ENCODE measurements around the gene UCK1.
A peak's percentile ranks its signal among the peaks of the same experiment; 100 is the strongest.

The UCK1 gene

GRCh38 chr9:131537946-131538345 is 6.9 kb upstream of the UCK1 start:
- ATAC-seq = no peak
- H3K4me1 Mint-ChIP-seq = peaks cover 17% of the 10 kb centered on the region
- H3K9me3 Mint-ChIP-seq = peaks cover 3% of the 10 kb centered on the region
- no peak overlapping the region for H3K4me3 Mint-ChIP-seq
- no peak for DNase-seq (ENCODE audit: low spot score in 2 of 2)
- no peak overlapping the region for H3K27ac Mint-ChIP-seq
- H3K36me3 Mint-ChIP-seq = peaks cover 5% of the 10 kb centered on the region

GRCh38 chr9:131534721-131535237 is 3.7 kb upstream of the UCK1 start:
- no peak for DNase-seq (ENCODE audit: low spot score in 2 of 2)
- Mint-ChIP-seq H3K9me3 (no peaks in the 10 kb centered on the region), H3K4me3 (no peak overlapping the region), H3K4me1 (peaks cover 23% of the 10 kb centered on the region), H3K27ac (no peak overlapping the region), H3K36me3 (peaks cover 2% of the 10 kb centered on the region)
- no peak for ATAC-seq

GRCh38 chr9:131530546-131530919 is 530 bp downstream of the UCK1 start:
- peak overlapping the region; percentile 73 for H3K27ac Mint-ChIP-seq
- DNase-seq (ENCODE audit: low spot score in 2 of 2) (peak in 1 of 2 donors; percentile 65), ATAC-seq (peak; percentile 36)
- H3K4me3 Mint-ChIP-seq = peak overlapping the region; percentile 72
- H3K4me1 Mint-ChIP-seq = peaks cover 43% of the 10 kb centered on the region
- H3K9me3 Mint-ChIP-seq = no peaks in the 10 kb centered on the region
- H3K36me3 Mint-ChIP-seq = peaks cover 41% of the 10 kb centered on the region

- no peak for DNase-seq (ENCODE audit: low spot score in 2 of 2)
- H3K4me3 Mint-ChIP-seq = peak overlapping the region; percentile 72
- H3K36me3 Mint-ChIP-seq = peaks cover 45% of the 10 kb centered on the region
- H3K4me1 Mint-ChIP-seq = peaks cover 42% of the 10 kb centered on the region
- peak overlapping the region; percentile 73 for H3K27ac Mint-ChIP-seq
- ATAC-seq = no peak
- no peaks in the 10 kb centered on the region for H3K9me3 Mint-ChIP-seq
These were observed 1.2 kb downstream of the UCK1 start for GRCh38 chr9:131529597-131530545.

GRCh38 chr9:131528886-131529505 is 2.1 kb downstream of the UCK1 start:
- peak overlapping the region; percentile 72 for H3K4me3 Mint-ChIP-seq
- peaks cover 41% of the 10 kb centered on the region for H3K4me1 Mint-ChIP-seq
- ATAC-seq (no peak), DNase-seq (ENCODE audit: low spot score in 2 of 2) (no peak)
- no peak overlapping the region for H3K27ac Mint-ChIP-seq
- H3K9me3 Mint-ChIP-seq = no peaks in the 10 kb centered on the region
- peaks cover 53% of the 10 kb centered on the region for H3K36me3 Mint-ChIP-seq

- H3K4me1 Mint-ChIP-seq = peaks cover 41% of the 10 kb centered on the region
- H3K4me3 Mint-ChIP-seq = peak overlapping the region; percentile 24
- ATAC-seq (no peak), DNase-seq (ENCODE audit: low spot score in 2 of 2) (no peak)
- no peak overlapping the region for H3K27ac Mint-ChIP-seq
- H3K9me3 Mint-ChIP-seq = no peaks in the 10 kb centered on the region
- peaks cover 62% of the 10 kb centered on the region for H3K36me3 Mint-ChIP-seq
These were observed 2.9 kb downstream of the UCK1 start for GRCh38 chr9:131528186-131528585.

- no peak overlapping the region for H3K4me3 Mint-ChIP-seq
- no peak for DNase-seq (ENCODE audit: low spot score in 2 of 2)
- H3K9me3 Mint-ChIP-seq = no peaks in the 10 kb centered on the region
- H3K27ac Mint-ChIP-seq = peak overlapping the region; percentile 40
- peaks cover 83% of the 10 kb centered on the region for H3K36me3 Mint-ChIP-seq
- H3K4me1 Mint-ChIP-seq = peaks cover 37% of the 10 kb centered on the region
- no peak for ATAC-seq
These were observed 5.2 kb downstream of the UCK1 start for GRCh38 chr9:131525643-131526565.

GRCh38 chr9:131524665-131525315 is 6.3 kb downstream of the UCK1 start:
- ATAC-seq (no peak), DNase-seq (ENCODE audit: low spot score in 2 of 2) (no peak)
- Mint-ChIP-seq H3K27ac (no peak overlapping the region), H3K4me3 (no peak overlapping the region), H3K36me3 (peaks cover 89% of the 10 kb centered on the region), H3K9me3 (no peaks in the 10 kb centered on the region), H3K4me1 (peaks cover 28% of the 10 kb centered on the region)

GRCh38 chr9:131523451-131524435 is 7.3 kb downstream of the UCK1 start:
- no peak for DNase-seq (ENCODE audit: low spot score in 2 of 2)
- ATAC-seq = peak; percentile 23
- H3K36me3 Mint-ChIP-seq = peaks cover 78% of the 10 kb centered on the region
- no peak overlapping the region for H3K27ac Mint-ChIP-seq
- peaks cover 23% of the 10 kb centered on the region for H3K4me1 Mint-ChIP-seq
- H3K4me3 Mint-ChIP-seq = no peak overlapping the region
- H3K9me3 Mint-ChIP-seq = no peaks in the 10 kb centered on the region

- Mint-ChIP-seq H3K4me1 (peaks cover 17% of the 10 kb centered on the region), H3K27ac (no peak overlapping the region), H3K9me3 (no peaks in the 10 kb centered on the region), H3K4me3 (no peak overlapping the region), H3K36me3 (peaks cover 71% of the 10 kb centered on the region)
- ATAC-seq (no peak), DNase-seq (ENCODE audit: low spot score in 2 of 2) (no peak)
These were observed 8.0 kb downstream of the UCK1 start for GRCh38 chr9:131523086-131523388.

- Mint-ChIP-seq H3K9me3 (no peaks in the 10 kb centered on the region), H3K4me3 (no peak overlapping the region), H3K36me3 (peaks cover 65% of the 10 kb centered on the region), H3K4me1 (peaks cover 17% of the 10 kb centered on the region), H3K27ac (peak overlapping the region; percentile 64)
- ATAC-seq = no peak
- no peak for DNase-seq (ENCODE audit: low spot score in 2 of 2)
These were observed 8.6 kb downstream of the UCK1 start for GRCh38 chr9:131522257-131523085.

GRCh38 chr9:131521822-131522221 is 9.2 kb downstream of the UCK1 start:
- Mint-ChIP-seq H3K36me3 (peaks cover 59% of the 10 kb centered on the region), H3K4me1 (peaks cover 16% of the 10 kb centered on the region), H3K27ac (peak overlapping the region; percentile 64), H3K9me3 (no peaks in the 10 kb centered on the region), H3K4me3 (no peak overlapping the region)
- ATAC-seq (no peak), DNase-seq (ENCODE audit: low spot score in 2 of 2) (no peak)

- ATAC-seq (no peak), DNase-seq (ENCODE audit: low spot score in 2 of 2) (no peak)
- Mint-ChIP-seq H3K4me1 (peaks cover 10% of the 10 kb centered on the region), H3K9me3 (no peaks in the 10 kb centered on the region), H3K27ac (no peak overlapping the region), H3K36me3 (peaks cover 53% of the 10 kb centered on the region), H3K4me3 (no peak overlapping the region)
These were observed 9.9 kb downstream of the UCK1 start for GRCh38 chr9:131521203-131521602.

Data from stimulated activated effector memory CD8-positive, alpha-beta T cell treated with anti-CD3 and anti-CD28 coated beads, Interleukin-12 subunit alpha, Interleukin-12 subunit beta, amount 100 ng/mL, for 72 hours (primary cell).